Measurements from ENCODE around the gene RNF112. TPM values are rescaled to one million over a fixed set of nuclear protein-coding genes. Genes with fewer than 3 reads are reported as not detected.

Gene RNF112
- total and polyA plus RNA-seq, 2 of the 8 experiments (the other 6 are each of a cell fraction or from before 2014, with no cell fraction given): 1.1 to 2.2 TPM

DNA sequence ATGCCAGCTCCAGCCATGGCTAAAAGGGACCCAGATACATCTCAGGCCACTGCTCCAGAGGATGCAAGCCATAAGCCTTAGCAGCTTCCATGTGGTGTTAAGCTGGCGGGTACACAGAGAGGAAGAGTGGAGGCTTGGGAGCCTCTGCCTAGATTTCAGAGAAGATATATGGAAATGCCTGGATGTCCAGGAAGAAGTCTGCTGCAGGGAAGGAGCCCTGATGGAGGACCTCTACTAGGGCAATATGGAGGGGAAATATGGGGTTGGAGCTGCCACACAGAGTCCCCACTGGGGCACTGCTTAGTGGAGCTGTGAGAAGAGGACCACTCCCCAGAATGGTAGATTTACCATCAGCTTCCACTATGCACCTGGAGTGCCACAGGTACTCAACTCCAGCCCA lies 32.1 kb downstream of the RNF112 start (continued):
- TF ChIP-seq, protein P1, sequence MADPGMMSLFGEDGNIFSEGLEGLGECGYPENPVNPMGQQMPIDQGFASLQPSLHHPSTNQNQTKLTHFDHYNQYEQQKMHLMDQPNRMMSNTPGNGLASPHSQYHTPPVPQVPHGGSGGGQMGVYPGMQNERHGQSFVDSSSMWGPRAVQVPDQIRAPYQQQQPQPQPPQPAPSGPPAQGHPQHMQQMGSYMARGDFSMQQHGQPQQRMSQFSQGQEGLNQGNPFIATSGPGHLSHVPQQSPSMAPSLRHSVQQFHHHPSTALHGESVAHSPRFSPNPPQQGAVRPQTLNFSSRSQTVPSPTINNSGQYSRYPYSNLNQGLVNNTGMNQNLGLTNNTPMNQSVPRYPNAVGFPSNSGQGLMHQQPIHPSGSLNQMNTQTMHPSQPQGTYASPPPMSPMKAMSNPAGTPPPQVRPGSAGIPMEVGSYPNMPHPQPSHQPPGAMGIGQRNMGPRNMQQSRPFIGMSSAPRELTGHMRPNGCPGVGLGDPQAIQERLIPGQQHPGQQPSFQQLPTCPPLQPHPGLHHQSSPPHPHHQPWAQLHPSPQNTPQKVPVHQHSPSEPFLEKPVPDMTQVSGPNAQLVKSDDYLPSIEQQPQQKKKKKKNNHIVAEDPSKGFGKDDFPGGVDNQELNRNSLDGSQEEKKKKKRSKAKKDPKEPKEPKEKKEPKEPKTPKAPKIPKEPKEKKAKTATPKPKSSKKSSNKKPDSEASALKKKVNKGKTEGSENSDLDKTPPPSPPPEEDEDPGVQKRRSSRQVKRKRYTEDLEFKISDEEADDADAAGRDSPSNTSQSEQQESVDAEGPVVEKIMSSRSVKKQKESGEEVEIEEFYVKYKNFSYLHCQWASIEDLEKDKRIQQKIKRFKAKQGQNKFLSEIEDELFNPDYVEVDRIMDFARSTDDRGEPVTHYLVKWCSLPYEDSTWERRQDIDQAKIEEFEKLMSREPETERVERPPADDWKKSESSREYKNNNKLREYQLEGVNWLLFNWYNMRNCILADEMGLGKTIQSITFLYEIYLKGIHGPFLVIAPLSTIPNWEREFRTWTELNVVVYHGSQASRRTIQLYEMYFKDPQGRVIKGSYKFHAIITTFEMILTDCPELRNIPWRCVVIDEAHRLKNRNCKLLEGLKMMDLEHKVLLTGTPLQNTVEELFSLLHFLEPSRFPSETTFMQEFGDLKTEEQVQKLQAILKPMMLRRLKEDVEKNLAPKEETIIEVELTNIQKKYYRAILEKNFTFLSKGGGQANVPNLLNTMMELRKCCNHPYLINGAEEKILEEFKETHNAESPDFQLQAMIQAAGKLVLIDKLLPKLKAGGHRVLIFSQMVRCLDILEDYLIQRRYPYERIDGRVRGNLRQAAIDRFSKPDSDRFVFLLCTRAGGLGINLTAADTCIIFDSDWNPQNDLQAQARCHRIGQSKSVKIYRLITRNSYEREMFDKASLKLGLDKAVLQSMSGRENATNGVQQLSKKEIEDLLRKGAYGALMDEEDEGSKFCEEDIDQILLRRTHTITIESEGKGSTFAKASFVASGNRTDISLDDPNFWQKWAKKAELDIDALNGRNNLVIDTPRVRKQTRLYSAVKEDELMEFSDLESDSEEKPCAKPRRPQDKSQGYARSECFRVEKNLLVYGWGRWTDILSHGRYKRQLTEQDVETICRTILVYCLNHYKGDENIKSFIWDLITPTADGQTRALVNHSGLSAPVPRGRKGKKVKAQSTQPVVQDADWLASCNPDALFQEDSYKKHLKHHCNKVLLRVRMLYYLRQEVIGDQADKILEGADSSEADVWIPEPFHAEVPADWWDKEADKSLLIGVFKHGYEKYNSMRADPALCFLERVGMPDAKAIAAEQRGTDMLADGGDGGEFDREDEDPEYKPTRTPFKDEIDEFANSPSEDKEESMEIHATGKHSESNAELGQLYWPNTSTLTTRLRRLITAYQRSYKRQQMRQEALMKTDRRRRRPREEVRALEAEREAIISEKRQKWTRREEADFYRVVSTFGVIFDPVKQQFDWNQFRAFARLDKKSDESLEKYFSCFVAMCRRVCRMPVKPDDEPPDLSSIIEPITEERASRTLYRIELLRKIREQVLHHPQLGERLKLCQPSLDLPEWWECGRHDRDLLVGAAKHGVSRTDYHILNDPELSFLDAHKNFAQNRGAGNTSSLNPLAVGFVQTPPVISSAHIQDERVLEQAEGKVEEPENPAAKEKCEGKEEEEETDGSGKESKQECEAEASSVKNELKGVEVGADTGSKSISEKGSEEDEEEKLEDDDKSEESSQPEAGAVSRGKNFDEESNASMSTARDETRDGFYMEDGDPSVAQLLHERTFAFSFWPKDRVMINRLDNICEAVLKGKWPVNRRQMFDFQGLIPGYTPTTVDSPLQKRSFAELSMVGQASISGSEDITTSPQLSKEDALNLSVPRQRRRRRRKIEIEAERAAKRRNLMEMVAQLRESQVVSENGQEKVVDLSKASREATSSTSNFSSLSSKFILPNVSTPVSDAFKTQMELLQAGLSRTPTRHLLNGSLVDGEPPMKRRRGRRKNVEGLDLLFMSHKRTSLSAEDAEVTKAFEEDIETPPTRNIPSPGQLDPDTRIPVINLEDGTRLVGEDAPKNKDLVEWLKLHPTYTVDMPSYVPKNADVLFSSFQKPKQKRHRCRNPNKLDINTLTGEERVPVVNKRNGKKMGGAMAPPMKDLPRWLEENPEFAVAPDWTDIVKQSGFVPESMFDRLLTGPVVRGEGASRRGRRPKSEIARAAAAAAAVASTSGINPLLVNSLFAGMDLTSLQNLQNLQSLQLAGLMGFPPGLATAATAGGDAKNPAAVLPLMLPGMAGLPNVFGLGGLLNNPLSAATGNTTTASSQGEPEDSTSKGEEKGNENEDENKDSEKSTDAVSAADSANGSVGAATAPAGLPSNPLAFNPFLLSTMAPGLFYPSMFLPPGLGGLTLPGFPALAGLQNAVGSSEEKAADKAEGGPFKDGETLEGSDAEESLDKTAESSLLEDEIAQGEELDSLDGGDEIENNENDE (IDR thresholded peaks at IDR 0.05; ENCODE audit: insufficient replicate concordance, low read length): no peak
- no peak for TF ChIP-seq BRCA1 (IDR thresholded peaks at IDR 0.05; ENCODE audit: low read depth, low read length)
- TF ChIP-seq KDM1A (IDR thresholded peaks at IDR 0.05; ENCODE audit: borderline replicate concordance, low read length): no peak
- TF ChIP-seq CBX8 (IDR thresholded peaks at IDR 0.05; ENCODE audit: borderline replicate concordance, low read depth, low read length): no peak
- TF ChIP-seq KDM5A (IDR thresholded peaks at IDR 0.05; ENCODE audit: low read length): no peak
- TF ChIP-seq RAD21 (IDR thresholded peaks at IDR 0.05 in 1 of 2, conservative IDR thresholded peaks at IDR 0.05 in 1 of 2; ENCODE audit: low read depth in 2 of 2, low read length in 2 of 2): no peak

Data from H1 (cell line).